Tibial artery (tissue), 4 donors: ENCODE results near the gene TMCO4.

Experiments used
- DNase-seq, 2 donors: peaks; one replicate each; pipeline ENCODE4 v3.0.0-alpha.2; 2019
- H3K27ac ChIP-seq, 2 donors: fragments of 200-600 bp; sonication (generic) in 1 of 2; 1 replicate in 1 of 2; 2 replicates in 1 of 2; pipeline ENCODE4 v1.5.1; 2018 to 2019; ENCODE audit warnings: mild to moderate bottlenecking in 1 of 2
- H3K27me3 ChIP-seq, 2 donors: fragments of 200-600 bp; sonication (generic) in 1 of 2; one replicate each; pipeline versions ENCODE4 v1.5.1 to v1.6.0; 2016 to 2019
- H3K36me3 ChIP-seq, 3 donors: fragments of 200-600 bp; sonication (generic) in 2 of 3; one replicate each; pipeline ENCODE4 v1.5.1; 2016 to 2019; ENCODE audit warnings: mild to moderate bottlenecking in 2 of 3
- H3K4me1 ChIP-seq, 4 donors: fragments of 200-600 bp; sonication (generic) in 2 of 4; 1 replicate in 3 of 4; 2 replicates in 1 of 4; pipeline ENCODE4 v1.5.1; 2016 to 2019
- H3K4me3 ChIP-seq, 2 donors: fragments of 200-600 bp; sonication (generic) in 1 of 2; 1 replicate in 1 of 2; 2 replicates in 1 of 2; pipeline ENCODE4 v1.5.1; 2018 to 2019; ENCODE audit warnings: mild to moderate bottlenecking in 2 of 2
- H3K9me3 ChIP-seq, 3 donors: fragments of 200-600 bp; sonication (generic) in 1 of 3; one replicate each; pipeline ENCODE4 v1.5.1; 2016 to 2019
- intact Hi-C: fragments of 100-400 bp; cut with DNase I; formaldehyde crosslinking; loops from one replicate; pipeline ENCODE4 v1.15.0; 2023; ENCODE audit warnings: low total_unique reads
- TF ChIP-seq, protein P1 (sequence below), 2 experiments: fragments of 200-600 bp in 1 of 2; fragments of 450-650 bp in 1 of 2; IDR thresholded peaks; one replicate each; pipeline ENCODE4 v1.5.1; 2017 to 2019; ENCODE audit warnings: antibody characterized with exemption in 2 of 2, mild to moderate bottlenecking in 1 of 2, moderate library complexity in 1 of 2

The TMCO4 gene

DNA sequence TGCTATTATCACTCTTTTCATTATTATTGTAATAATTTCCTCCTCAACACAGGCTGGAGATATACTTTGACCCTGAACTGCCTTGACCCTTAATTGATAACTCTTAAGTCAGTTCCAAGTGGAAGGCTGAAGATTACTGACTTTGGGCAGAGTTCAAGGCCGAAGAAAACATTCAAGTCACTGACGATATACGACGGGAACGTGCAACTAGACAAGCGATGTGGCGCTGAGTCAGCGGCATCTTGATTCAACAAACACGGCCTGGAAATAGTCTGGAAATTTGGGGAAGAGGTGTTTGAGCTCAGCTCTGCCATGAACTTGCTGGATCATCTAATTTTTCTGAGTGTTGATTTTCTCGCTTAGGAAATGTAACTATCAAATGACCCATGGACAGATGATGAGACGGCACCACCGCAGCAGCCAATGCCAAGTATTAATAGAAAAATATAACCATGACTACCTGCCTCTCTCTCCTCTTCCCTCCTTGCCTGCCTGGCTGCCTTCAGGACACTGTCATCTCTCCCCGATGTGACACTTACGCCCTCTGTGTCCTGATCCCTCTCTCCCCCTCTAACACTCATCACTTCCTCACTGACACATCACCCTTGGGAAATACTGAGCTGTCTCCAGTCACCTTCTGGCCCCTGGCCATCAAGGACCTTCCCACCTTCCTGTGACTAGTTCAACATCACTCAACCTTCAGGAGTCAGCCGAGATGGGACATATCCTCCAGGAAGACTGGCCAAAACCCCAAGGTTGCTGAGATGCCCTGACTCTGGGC, 49.4 kb downstream of the TMCO4 start:
- TF ChIP-seq, protein P1, sequence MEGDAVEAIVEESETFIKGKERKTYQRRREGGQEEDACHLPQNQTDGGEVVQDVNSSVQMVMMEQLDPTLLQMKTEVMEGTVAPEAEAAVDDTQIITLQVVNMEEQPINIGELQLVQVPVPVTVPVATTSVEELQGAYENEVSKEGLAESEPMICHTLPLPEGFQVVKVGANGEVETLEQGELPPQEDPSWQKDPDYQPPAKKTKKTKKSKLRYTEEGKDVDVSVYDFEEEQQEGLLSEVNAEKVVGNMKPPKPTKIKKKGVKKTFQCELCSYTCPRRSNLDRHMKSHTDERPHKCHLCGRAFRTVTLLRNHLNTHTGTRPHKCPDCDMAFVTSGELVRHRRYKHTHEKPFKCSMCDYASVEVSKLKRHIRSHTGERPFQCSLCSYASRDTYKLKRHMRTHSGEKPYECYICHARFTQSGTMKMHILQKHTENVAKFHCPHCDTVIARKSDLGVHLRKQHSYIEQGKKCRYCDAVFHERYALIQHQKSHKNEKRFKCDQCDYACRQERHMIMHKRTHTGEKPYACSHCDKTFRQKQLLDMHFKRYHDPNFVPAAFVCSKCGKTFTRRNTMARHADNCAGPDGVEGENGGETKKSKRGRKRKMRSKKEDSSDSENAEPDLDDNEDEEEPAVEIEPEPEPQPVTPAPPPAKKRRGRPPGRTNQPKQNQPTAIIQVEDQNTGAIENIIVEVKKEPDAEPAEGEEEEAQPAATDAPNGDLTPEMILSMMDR (IDR thresholded peaks at IDR 0.05) = no peak
- intact Hi-C loops = no loop called here
- Histone ChIP-seq H3K4me3 (no peak overlapping the region), H3K9me3 (no peaks in the 10 kb centered on the region), H3K4me1 (peaks cover 0 to 17% (median 6%) of the 10 kb centered on the region in 4 donors), H3K27me3 (no peaks in the 10 kb centered on the region), H3K36me3 (peaks cover 32 to 91% (median 44%) of the 10 kb centered on the region in 3 donors), H3K27ac (no peak overlapping the region)
- no peak for DNase-seq

DNA sequence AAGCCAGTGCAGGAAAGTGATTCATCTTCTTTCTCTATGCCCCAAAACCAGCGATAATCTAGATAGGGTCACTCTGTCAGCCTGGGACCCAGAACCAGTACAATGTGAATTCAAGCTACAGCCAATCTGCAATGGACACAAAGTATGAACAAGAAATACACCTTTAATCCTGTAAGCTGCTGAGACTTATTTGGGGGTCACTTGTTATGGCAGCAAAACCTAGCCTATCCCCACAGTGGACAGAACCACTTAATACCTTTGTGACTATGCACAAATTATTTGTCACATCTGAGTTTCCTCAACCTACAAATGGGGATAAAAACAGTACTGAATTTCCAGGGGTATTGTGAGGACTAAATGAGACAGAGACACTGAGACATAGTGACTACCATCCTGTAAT, 50.0 kb downstream of the TMCO4 start:
- no peaks in the 10 kb centered on the region for H3K9me3 ChIP-seq
- TF ChIP-seq, protein P1 (IDR thresholded peaks at IDR 0.05) = no peak
- H3K36me3 ChIP-seq = peaks cover 36 to 91% (median 49%) of the 10 kb centered on the region in 3 donors
- no peak overlapping the region for H3K4me3 ChIP-seq
- no peak for DNase-seq
- no peaks in the 10 kb centered on the region for H3K27me3 ChIP-seq
- intact Hi-C loops = no loop called here
- peaks cover 0 to 14% (median 4%) of the 10 kb centered on the region in 4 donors for H3K4me1 ChIP-seq
- H3K27ac ChIP-seq = no peak overlapping the region

DNA sequence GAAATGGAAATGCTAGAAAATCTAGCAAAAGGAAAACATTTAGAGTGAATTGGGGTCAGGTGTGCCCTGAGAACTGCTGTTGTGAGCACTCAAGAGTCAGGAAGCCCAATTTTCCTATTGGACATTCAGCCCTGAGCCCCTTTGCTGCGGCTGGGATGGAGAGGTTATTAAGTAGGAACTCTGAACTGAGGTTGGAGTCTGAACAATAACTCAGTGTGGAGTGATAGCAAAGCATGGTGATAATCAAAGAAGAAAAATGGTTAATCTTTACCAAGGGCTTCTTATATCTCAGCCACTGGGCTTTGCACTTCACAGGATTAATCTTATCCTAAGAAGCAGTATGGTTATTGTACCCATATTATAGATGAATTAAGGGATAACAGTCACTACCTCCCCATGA, 52.0 kb downstream of the TMCO4 start:
- Histone ChIP-seq H3K4me3 (no peak overlapping the region), H3K36me3 (peaks cover 31 to 89% (median 47%) of the 10 kb centered on the region in 3 donors), H3K9me3 (no peaks in the 10 kb centered on the region), H3K27ac (no peak overlapping the region), H3K27me3 (no peaks in the 10 kb centered on the region), H3K4me1 (peaks cover 0 to 12% (median 0%) of the 10 kb centered on the region in 4 donors)
- DNase-seq = no peak
- TF ChIP-seq, protein P1 (IDR thresholded peaks at IDR 0.05) = no peak
- intact Hi-C loops = no loop called here

DNA sequence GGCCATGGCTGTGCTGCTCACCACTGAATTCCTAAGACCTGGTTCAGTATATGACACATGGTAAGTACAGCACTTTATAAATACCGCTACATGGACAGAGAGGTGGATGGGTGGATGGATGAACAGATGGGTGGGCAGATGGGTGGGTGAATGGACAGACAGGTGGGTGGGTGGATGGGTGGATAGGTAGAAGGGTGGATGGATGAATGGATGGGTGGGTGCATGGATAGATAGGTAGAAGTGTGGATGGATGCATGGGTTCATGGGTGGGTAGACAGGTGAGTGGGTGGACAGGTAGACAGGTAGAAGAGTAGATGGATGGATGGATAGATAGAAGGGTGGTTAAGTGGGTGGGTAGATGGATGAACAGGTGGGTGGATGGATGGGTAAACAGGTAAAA, 54.8 kb downstream of the TMCO4 start:
- TF ChIP-seq, protein P1 (IDR thresholded peaks at IDR 0.05) = no peak
- Histone ChIP-seq H3K36me3 (peaks cover 21 to 80% (median 40%) of the 10 kb centered on the region in 3 donors), H3K27ac (peak overlapping the region; percentile 46 to 54)

DNA sequence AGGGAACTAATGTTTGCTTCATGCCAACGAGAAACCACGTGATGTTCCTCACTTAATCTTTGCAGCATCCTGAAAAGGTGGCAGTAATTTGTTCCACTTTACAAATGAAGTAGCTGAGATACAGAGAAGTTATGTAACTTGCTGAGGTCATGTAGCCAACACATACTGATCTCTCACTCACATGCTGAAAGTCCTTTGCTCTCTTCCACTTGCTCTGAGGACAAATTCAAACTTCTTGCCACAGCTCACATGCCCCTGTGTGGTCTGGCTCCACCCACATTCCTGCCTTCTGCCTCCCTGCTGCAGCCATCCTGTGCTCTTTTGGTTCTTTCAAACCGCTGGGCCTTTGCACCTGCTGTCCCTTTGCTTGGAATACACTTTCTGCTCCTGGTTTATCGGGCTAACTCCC, 55.4 kb downstream of the TMCO4 start:
- peaks cover 0 to 12% (median 0%) of the 10 kb centered on the region in 4 donors for H3K4me1 ChIP-seq
- no peaks in the 10 kb centered on the region for H3K9me3 ChIP-seq
- peaks cover 16 to 75% (median 38%) of the 10 kb centered on the region in 3 donors for H3K36me3 ChIP-seq
- no peak for DNase-seq
- no peak overlapping the region for H3K4me3 ChIP-seq
- TF ChIP-seq, protein P1 (IDR thresholded peaks at IDR 0.05) = no peak
- intact Hi-C loops = no loop called here
- H3K27me3 ChIP-seq = no peaks in the 10 kb centered on the region
- H3K27ac ChIP-seq = peak overlapping the region; percentile 46 to 54

More for the DNA sequence above, 54.8 kb downstream of the TMCO4 start:
- peaks cover 0 to 12% (median 0%) of the 10 kb centered on the region in 4 donors for H3K4me1 ChIP-seq
- H3K4me3 ChIP-seq = no peak overlapping the region
- intact Hi-C loops = no loop called here
- no peak for DNase-seq
- H3K27me3 ChIP-seq = no peaks in the 10 kb centered on the region
- H3K9me3 ChIP-seq = no peaks in the 10 kb centered on the region
